IPS DF 6.9 (cell line): ENCODE results near the gene CADM1.

Experiments used
- DNase-seq: peaks from one replicate; pipeline ENCODE4 v3.0.0-alpha.2; 2013; ENCODE audit warnings: low read depth, low spot score
- H3K27ac ChIP-seq: one replicate; pipeline ENCODE4 v1.5.1; 2013; ENCODE audit warnings: low read length, control low read depth
- H3K27me3 ChIP-seq: 2 replicates; pipeline ENCODE4 v1.6.1; 2013; ENCODE audit warnings: mild to moderate bottlenecking, low read length; ENCODE audit not compliant: control insufficient read depth, insufficient read depth
- H3K36me3 ChIP-seq: 2 replicates; pipeline ENCODE4 v1.6.1; 2013; ENCODE audit warnings: low read length; ENCODE audit not compliant: control insufficient read depth, insufficient read depth
- H3K4me1 ChIP-seq: 2 replicates; pipeline ENCODE4 v1.6.1; 2013; ENCODE audit warnings: low read length; ENCODE audit not compliant: control insufficient read depth, insufficient read depth
- H3K4me3 ChIP-seq: 2 replicates; pipeline ENCODE4 v1.5.1; 2013; ENCODE audit warnings: mild to moderate bottlenecking, low read length
- H3K9me3 ChIP-seq: 2 replicates; pipeline ENCODE4 v1.6.1; 2013; ENCODE audit warnings: low read length, inconsistent platforms; ENCODE audit not compliant: control insufficient read depth, insufficient read depth
- WGBS: extraction: QIAGEN DNeasy Blood & Tissue Kit; methylation state at CpG from one replicate; pipeline ENCODE4 v1.1.7; 2013; ENCODE audit warnings: mixed read lengths, missing lambda C conversion rate; ENCODE audit not compliant: insufficient read length, insufficient coverage; 5-methylcytosine and 5-hydroxymethylcytosine counted together

Gene CADM1

DNA sequence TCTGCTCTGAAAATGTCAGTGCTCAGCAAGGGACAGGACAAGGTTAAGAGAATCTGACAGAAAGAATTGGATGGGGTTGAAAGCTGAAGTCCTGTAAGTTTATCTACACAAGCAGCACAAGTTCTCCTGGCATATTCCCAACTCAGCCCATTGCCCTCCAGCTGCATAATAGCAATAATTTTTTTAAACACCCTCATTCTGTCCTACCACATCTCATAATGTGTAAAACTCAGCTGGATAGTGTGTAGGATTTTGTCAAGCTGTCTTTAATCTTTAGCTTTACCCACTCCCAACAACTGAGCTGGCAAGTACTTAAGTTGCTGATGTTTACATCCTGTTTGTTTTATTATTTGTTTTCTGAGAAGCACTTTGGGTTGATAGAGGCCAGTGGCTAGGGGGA lies 158.9 kb downstream of the CADM1 start:
- no peak for DNase-seq
- H3K4me1 ChIP-seq: no peaks in the 10 kb centered on the region
- no peak overlapping the region for H3K4me3 ChIP-seq
- H3K9me3 ChIP-seq: no peaks in the 10 kb centered on the region
- H3K36me3 ChIP-seq: no peaks in the 10 kb centered on the region
- H3K27ac ChIP-seq: no peak overlapping the region
- no peaks in the 10 kb centered on the region for H3K27me3 ChIP-seq

DNA sequence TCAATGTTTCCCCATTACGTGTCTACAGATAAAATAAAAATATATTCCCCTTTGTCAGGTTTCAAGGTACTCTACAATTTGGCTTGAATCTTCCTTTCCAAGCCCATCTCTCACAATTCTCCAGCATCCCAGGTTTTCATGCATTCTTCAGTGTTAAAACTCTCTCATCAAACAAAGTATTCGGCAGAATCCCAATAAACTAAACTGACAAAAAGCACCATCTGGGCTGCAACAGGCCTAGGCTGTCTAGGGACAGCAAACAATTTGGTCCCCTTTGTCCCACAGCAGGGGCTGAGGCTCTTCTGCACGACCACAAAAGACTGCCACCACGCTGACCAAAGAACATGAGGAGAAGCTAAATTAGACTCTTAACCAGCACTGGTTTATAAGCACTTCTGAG lies 159.4 kb downstream of the CADM1 start:
- Histone ChIP-seq H3K4me1 (no peaks in the 10 kb centered on the region), H3K4me3 (no peak overlapping the region), H3K27ac (no peak overlapping the region), H3K27me3 (no peaks in the 10 kb centered on the region), H3K9me3 (no peaks in the 10 kb centered on the region), H3K36me3 (no peaks in the 10 kb centered on the region)
- no peak for DNase-seq
- no CpG with 5 or more reads among the region's 4 CpGs for WGBS

DNA sequence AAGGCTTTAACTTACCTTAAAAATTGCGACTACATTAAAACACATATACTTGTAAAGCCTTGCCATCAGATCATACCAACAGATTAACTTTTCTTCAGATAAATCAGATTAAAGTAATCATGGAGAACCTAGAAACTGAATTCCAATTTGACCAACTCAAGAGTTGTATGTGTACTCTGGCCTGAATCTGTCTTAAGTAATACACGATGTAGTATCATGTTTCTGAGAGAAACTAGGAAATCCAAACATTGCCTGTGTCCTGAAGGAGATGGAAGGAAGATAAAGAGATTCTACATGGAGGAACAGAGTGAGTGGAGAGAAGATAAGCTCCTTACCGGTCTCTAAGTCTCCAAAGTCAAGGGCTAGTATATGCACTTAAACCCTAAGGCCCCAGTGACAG lies 162.1 kb downstream of the CADM1 start:
- no peak for DNase-seq
- H3K9me3 ChIP-seq: no peaks in the 10 kb centered on the region
- H3K27ac ChIP-seq: no peak overlapping the region
- no CpG with 5 or more reads among the region's 3 CpGs for WGBS
- no peaks in the 10 kb centered on the region for H3K27me3 ChIP-seq
- no peaks in the 10 kb centered on the region for H3K36me3 ChIP-seq
- no peak overlapping the region for H3K4me3 ChIP-seq
- no peaks in the 10 kb centered on the region for H3K4me1 ChIP-seq

DNA sequence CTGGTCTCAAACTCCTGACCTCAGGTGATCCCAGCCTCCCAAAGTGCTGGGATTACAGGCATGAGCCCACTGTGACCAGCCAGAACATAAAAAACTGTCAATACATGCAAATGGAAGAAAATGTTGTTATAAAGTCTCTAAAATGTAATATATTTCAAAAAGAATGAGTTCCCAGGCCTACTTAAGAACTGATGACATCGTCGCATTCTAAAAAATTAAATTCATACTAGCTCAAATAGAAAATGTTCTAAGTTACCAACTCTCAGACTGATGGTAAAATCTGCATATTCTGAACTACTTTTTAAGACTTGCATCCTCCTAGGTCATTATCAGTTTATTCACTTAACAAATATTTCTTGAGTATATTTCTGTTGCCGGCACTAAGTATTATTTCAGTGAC lies 163.3 kb downstream of the CADM1 start:
- Histone ChIP-seq H3K36me3 (no peaks in the 10 kb centered on the region), H3K27me3 (no peaks in the 10 kb centered on the region), H3K27ac (no peak overlapping the region), H3K4me1 (no peaks in the 10 kb centered on the region), H3K9me3 (no peaks in the 10 kb centered on the region), H3K4me3 (no peak overlapping the region)
- no CpG with 5 or more reads among the region's 3 CpGs for WGBS
- DNase-seq: no peak

DNA sequence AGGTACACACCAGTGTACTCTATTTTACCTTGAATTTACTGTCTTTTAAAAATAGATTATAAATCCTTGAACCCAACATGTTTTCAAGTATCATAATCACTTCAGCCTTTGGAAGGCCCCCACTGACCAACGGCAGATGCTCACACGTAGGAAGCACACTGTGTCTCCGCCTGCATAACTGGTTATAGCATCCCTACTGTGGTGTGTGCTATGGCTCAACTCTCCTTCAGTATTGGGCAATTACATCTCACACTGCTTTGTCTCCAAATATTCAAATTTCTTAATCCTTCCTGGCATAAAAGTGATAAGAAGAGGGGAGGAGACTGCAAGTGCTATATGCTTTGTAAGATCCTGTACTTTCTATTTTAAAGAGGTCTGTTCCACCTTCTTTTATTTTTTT lies 165.7 kb downstream of the CADM1 start:
- Histone ChIP-seq H3K27me3 (no peaks in the 10 kb centered on the region), H3K36me3 (no peaks in the 10 kb centered on the region), H3K4me3 (no peak overlapping the region), H3K27ac (no peak overlapping the region), H3K4me1 (no peaks in the 10 kb centered on the region), H3K9me3 (no peaks in the 10 kb centered on the region)
- no CpG with 5 or more reads among the region's 3 CpGs for WGBS
- no peak for DNase-seq

DNA sequence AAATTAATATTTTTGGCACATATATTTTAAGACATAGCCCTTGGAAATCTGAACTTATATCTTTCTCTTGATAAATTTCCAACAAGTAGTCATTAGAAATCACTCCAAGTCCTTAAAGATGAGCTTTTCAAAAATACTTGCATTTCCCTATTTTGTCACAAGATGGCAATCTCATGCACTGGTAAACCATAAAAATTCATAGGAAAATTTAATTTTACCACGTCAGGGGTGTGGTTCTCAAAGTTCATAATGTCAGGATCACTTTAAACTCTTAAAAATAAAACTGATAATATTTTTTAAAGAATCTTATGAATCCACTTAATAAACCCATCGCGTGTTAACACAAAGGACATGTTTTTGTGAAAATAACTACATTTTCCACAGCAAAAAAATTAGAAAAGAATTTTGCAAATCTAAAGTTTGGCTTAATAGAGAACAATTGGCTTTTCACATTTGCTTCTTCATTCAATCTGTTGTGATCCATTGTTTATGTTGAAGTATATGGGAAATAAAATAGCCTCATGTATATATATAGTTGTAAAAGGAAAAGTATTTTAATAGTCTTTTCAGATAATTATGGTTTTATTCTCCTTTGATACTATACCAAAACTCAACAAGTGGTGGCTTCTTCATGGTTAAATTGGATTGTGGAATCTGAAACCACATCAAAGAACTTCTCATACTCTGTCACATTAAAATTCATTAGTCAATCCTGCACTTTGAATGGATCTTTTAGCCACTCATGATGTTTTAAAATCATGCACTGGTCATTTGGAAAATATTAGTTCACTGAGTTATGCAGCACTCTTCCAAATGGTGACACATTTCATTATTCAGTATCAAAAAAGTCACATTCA lies 169.1 kb downstream of the CADM1 start:
- no peak overlapping the region for H3K27ac ChIP-seq
- DNase-seq: no peak
- no peaks in the 10 kb centered on the region for H3K27me3 ChIP-seq

DNA sequence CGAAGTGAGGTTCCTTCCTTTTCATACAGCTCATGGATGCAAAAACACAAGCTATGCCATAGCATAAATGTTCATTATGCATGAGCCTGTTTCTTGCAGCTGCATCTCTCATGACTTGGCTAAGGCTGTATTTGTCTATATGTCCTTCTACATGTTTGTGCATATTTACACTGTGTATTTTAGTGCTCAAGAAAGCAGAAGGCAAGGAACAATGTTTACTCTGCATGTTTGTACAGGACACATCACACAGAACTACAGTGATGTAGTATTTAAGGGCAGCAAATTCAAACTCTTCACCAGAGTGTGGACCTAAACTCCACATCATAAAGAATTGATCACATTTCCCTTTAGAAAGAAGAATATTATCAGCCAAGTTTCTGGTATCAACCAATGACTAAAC lies 170.3 kb downstream of the CADM1 start:
- Histone ChIP-seq H3K4me1 (no peaks in the 10 kb centered on the region), H3K4me3 (no peak overlapping the region), H3K27me3 (no peaks in the 10 kb centered on the region), H3K36me3 (no peaks in the 10 kb centered on the region), H3K9me3 (no peaks in the 10 kb centered on the region; the same call in 1 of the 2 replicates), H3K27ac (no peak overlapping the region)
- no CpG with 5 or more reads among the region's 1 CpG for WGBS
- DNase-seq: no peak

More for the DNA sequence above, 169.1 kb downstream of the CADM1 start:
- WGBS: no CpG with 5 or more reads among the region's 3 CpGs
- Histone ChIP-seq H3K9me3 (no peaks in the 10 kb centered on the region), H3K36me3 (no peaks in the 10 kb centered on the region), H3K4me3 (no peak overlapping the region), H3K4me1 (no peaks in the 10 kb centered on the region)

DNA sequence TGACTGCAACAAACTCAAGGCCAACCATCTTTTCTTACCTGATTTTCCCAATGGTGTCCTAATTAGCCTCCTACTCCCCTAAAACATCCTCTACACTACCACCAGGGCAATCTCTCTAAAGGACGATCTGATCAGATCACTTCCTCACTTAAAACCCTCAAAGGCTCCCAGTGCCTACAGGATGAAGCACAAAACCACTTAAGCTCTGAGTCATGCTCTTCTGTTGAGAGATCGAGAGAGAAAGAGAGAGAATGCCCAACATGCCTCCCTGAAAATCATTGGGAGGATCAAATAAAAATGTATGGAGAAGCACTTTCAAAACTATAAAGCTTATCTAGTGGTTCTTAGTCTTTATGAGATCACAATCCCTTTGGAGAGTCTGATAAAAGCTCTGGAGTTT lies 171.1 kb downstream of the CADM1 start:
- Histone ChIP-seq H3K27ac (no peak overlapping the region), H3K9me3 (no peaks in the 10 kb centered on the region; the same call in 1 of the 2 replicates), H3K36me3 (no peaks in the 10 kb centered on the region), H3K4me3 (no peak overlapping the region), H3K4me1 (no peaks in the 10 kb centered on the region), H3K27me3 (no peaks in the 10 kb centered on the region)
- no CpG with 5 or more reads among the region's 2 CpGs for WGBS
- no peak for DNase-seq

DNA sequence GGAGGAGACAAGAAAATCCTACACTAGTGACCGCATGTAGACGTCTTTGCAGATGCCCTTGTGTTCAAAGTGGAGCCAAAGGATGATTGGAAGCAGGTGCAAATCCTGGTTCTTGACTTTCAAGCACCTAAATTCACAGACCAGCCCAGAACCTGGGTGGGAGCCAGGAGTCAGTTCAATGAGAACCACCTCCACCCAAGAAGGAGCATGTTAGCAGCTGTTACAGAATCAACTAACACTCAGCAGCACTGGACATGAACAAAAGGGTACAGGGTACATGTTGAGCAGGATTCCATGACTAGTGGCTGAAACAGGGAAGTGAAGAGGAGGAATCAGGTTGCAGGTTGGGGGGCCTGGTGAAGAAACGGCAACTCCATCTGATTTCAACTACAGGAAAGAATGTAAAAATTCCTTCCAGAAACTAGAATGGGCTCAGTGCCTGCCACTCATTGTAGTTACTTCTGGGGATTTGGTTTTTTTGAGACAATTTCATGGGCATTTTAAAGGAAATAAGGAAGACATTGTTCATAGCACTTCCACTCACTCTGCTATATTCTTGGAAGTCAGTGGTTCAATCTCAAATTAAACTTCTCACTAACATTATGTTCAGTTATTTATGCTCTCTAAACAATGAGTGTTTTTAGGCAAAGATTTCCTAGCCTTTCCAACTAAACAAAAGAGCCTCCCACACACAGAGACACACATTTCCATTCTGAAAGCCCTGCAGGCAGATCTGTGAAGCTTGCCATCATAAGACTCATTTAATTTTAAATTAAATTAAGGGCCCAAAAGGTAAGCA lies 173.3 kb downstream of the CADM1 start:
- Histone ChIP-seq H3K27ac (no peak overlapping the region), H3K9me3 (no peaks in the 10 kb centered on the region; the same call in 1 of the 2 replicates), H3K36me3 (no peaks in the 10 kb centered on the region), H3K4me1 (no peaks in the 10 kb centered on the region), H3K27me3 (no peaks in the 10 kb centered on the region), H3K4me3 (no peak overlapping the region)
- no CpG with 5 or more reads among the region's 3 CpGs for WGBS
- no peak for DNase-seq

DNA sequence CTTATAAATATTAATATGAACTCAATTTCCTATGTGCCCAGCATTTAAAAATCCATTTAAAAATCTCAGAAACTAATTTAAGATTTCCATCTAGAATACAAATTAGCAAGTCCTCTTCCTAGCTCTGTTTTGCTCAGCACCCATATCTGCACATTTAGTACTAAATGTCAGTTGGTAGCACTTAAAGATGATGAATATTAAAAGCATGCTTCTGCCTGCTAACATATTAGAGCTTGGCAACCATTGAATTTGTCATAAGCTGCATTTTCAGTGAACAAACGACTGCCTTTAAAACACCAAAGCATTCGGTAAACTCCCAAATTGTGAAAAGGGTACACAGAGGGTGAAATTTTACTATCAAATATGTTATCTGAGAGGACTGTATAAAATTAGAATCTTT lies 177.7 kb downstream of the CADM1 start:
- Histone ChIP-seq H3K27me3 (no peaks in the 10 kb centered on the region), H3K36me3 (no peaks in the 10 kb centered on the region), H3K4me1 (no peaks in the 10 kb centered on the region), H3K27ac (no peak overlapping the region), H3K4me3 (no peak overlapping the region), H3K9me3 (no peaks in the 10 kb centered on the region; the same call in 1 of the 2 replicates)
- no peak for DNase-seq
- WGBS: no CpG with 5 or more reads among the region's 2 CpGs
